H9 (cell line): ENCODE results near the gene HHAT. TPM values are rescaled to one million over a fixed set of nuclear protein-coding genes. Genes with fewer than 3 reads are reported as not detected.

ENCODE experiments used
- DNase-seq: peaks from one replicate; pipeline ENCODE4 v3.0.0-alpha.2; 2017
- H2AFZ ChIP-seq: one replicate; pipeline ENCODE4 v1.6.1; 2013; ENCODE audit warnings: mild to moderate bottlenecking, low read length, control low read depth, moderate library complexity
- H2AK5ac ChIP-seq: 2 replicates; pipeline ENCODE4 v1.6.1; 2013; ENCODE audit warnings: low read length, control low read depth, mixed read lengths; ENCODE audit not compliant: insufficient read length
- H2BK120ac ChIP-seq: one replicate; pipeline ENCODE4 v1.6.1; 2013; ENCODE audit warnings: low read depth, mild to moderate bottlenecking, low read length, control low read depth, inconsistent platforms; ENCODE audit not compliant: poor library complexity, severe bottlenecking
- H2BK12ac ChIP-seq: 2 replicates; pipeline ENCODE4 v1.6.1; 2013; ENCODE audit warnings: low read length, control low read depth, mixed read lengths, low read depth; ENCODE audit not compliant: insufficient read length
- H2BK15ac ChIP-seq: 2 replicates; pipeline ENCODE4 v1.6.1; 2013; ENCODE audit warnings: low read depth, low read length, control low read depth
- H2BK20ac ChIP-seq: one replicate; pipeline ENCODE4 v1.6.1; 2013; ENCODE audit warnings: low read depth, mild to moderate bottlenecking, low read length, control low read depth, inconsistent platforms; ENCODE audit not compliant: poor library complexity, severe bottlenecking
- H2BK5ac ChIP-seq: 2 replicates; pipeline ENCODE4 v1.6.1; 2013; ENCODE audit warnings: low read length, control low read depth, mixed read lengths; ENCODE audit not compliant: insufficient read length
- H3K14ac ChIP-seq: 2 replicates; pipeline ENCODE4 v1.6.1; 2013; ENCODE audit warnings: low read length, control low read depth; ENCODE audit not compliant: insufficient read depth
- H3K18ac ChIP-seq: 2 replicates; pipeline ENCODE4 v1.6.1; 2013; ENCODE audit warnings: low read depth, mild to moderate bottlenecking, mixed read lengths, low read length, control low read depth; ENCODE audit not compliant: insufficient read length
- H3K23ac ChIP-seq: 2 replicates; pipeline ENCODE4 v1.6.1; 2013; ENCODE audit warnings: low read length, control low read depth, mixed read lengths, low read depth; ENCODE audit not compliant: insufficient read length
- H3K23me2 ChIP-seq: 2 replicates; pipeline ENCODE4 v1.6.1; 2013; ENCODE audit warnings: low read depth, mild to moderate bottlenecking, mixed read lengths, low read length, control low read depth; ENCODE audit not compliant: insufficient read length, poor library complexity, severe bottlenecking
- H3K27ac ChIP-seq: 2 replicates; pipeline ENCODE4 v1.5.1; 2013; ENCODE audit warnings: low read length, control low read depth, mixed read lengths, low read depth; ENCODE audit not compliant: insufficient read length
- H3K27me3 ChIP-seq: 2 replicates; pipeline ENCODE4 v1.6.1; 2013; ENCODE audit warnings: low read length, control low read depth, inconsistent platforms; ENCODE audit not compliant: insufficient read depth
- H3K4ac ChIP-seq: 2 replicates; pipeline ENCODE4 v1.6.1; 2013; ENCODE audit warnings: low read depth, mild to moderate bottlenecking, control low read depth, inconsistent platforms, low read length, moderate library complexity
- H3K4me1 ChIP-seq: 2 replicates; pipeline ENCODE4 v1.6.1; 2013; ENCODE audit warnings: low read length, control low read depth, inconsistent platforms; ENCODE audit not compliant: insufficient read depth
- H3K4me2 ChIP-seq: 2 replicates; pipeline ENCODE4 v1.6.1; 2013; ENCODE audit warnings: low read length, control low read depth, mixed read lengths; ENCODE audit not compliant: insufficient read length, insufficient read depth
- H3K56ac ChIP-seq: 2 replicates; pipeline ENCODE4 v1.6.1; 2013; ENCODE audit warnings: low read depth, mild to moderate bottlenecking, mixed read lengths, low read length, control low read depth; ENCODE audit not compliant: insufficient read length
- H3K79me1 ChIP-seq: 2 replicates; pipeline ENCODE4 v1.6.1; 2013; ENCODE audit warnings: low read depth, mild to moderate bottlenecking, moderate library complexity, low read length, control low read depth, inconsistent platforms; ENCODE audit not compliant: insufficient read depth, poor library complexity, severe bottlenecking
- H3K79me2 ChIP-seq: 2 replicates; pipeline ENCODE4 v1.6.1; 2013; ENCODE audit warnings: low read length, control low read depth, inconsistent platforms; ENCODE audit not compliant: insufficient read depth
- H3K9ac ChIP-seq: 2 replicates; pipeline ENCODE4 v1.6.1; 2013; ENCODE audit warnings: low read length, control low read depth, mixed read lengths; ENCODE audit not compliant: insufficient read length; ENCODE audit errors: extremely low read depth
- H3K9me3 ChIP-seq: one replicate; pipeline ENCODE4 v1.6.1; 2013; ENCODE audit warnings: low read depth, low read length, inconsistent platforms; ENCODE audit not compliant: control insufficient read depth
- H3T11ph ChIP-seq: one replicate; pipeline ENCODE4 v1.6.1; 2013; ENCODE audit warnings: mild to moderate bottlenecking, low read length, control low read depth, inconsistent platforms
- H4K20me1 ChIP-seq: one replicate; pipeline ENCODE4 v1.6.1; 2013; ENCODE audit not compliant: control insufficient read depth, insufficient read length, insufficient read depth
- H4K5ac ChIP-seq: 2 replicates; pipeline ENCODE4 v1.6.1; 2013; ENCODE audit warnings: low read depth, mild to moderate bottlenecking, mixed read lengths, low read length, control low read depth; ENCODE audit not compliant: insufficient read length
- H4K8ac ChIP-seq: replicated peaks from 2 replicates; pipeline ENCODE4 v1.6.1; 2013; ENCODE audit warnings: low read length, control low read depth, mixed read lengths, low read depth; ENCODE audit not compliant: insufficient read length
- H4K91ac ChIP-seq: 2 replicates; pipeline ENCODE4 v1.6.1; 2013; ENCODE audit warnings: low read depth, mild to moderate bottlenecking, moderate library complexity, mixed read lengths, low read length, control low read depth; ENCODE audit not compliant: insufficient read length
- H3K27ac Mint-ChIP-seq, 3 experiments: 2 replicates in 2 of 3; 3 replicates in 1 of 3; pipeline ENCODE4 v1.8.0; 2020 to 2021; ENCODE audit warnings: mixed read lengths in 3 of 3, mild to moderate bottlenecking in 1 of 3, moderate library complexity in 1 of 3
- H3K27me3 Mint-ChIP-seq: 2 replicates; pipeline ENCODE4 v1.8.0; 2021; ENCODE audit warnings: low read depth, mild to moderate bottlenecking, moderate library complexity, mixed read lengths
- H3K36me3 Mint-ChIP-seq, 3 experiments: 2 replicates in 2 of 3; 3 replicates in 1 of 3; pipeline ENCODE4 v1.8.0; 2020 to 2021; ENCODE audit warnings: low read depth in 3 of 3, mixed read lengths in 3 of 3; ENCODE audit not compliant: insufficient read depth in 1 of 3
- H3K4me1 Mint-ChIP-seq, 2 experiments: 2 replicates each; pipeline ENCODE4 v1.8.0; 2020; ENCODE audit warnings: mixed read lengths in 2 of 2
- H3K4me3 Mint-ChIP-seq, 2 experiments: 2 replicates in 1 of 2; 3 replicates in 1 of 2; pipeline ENCODE4 v1.8.0; 2020 to 2021; ENCODE audit warnings: mild to moderate bottlenecking in 2 of 2, mixed read lengths in 2 of 2, moderate library complexity in 1 of 2
- H3K9me3 Mint-ChIP-seq, 2 experiments: 2 replicates in 1 of 2; 3 replicates in 1 of 2; pipeline ENCODE4 v1.8.0; 2020; ENCODE audit warnings: mild to moderate bottlenecking in 2 of 2, mixed read lengths in 2 of 2, moderate library complexity in 1 of 2
- WGBS: extraction: QIAGEN DNeasy Blood & Tissue Kit; methylation state at CpG from one replicate; pipeline ENCODE4 v1.1.7; 2013; ENCODE audit warnings: missing lambda C conversion rate, low lambda C conversion rate, mixed read lengths; ENCODE audit not compliant: insufficient read length; ENCODE audit errors: extremely low coverage; 5-methylcytosine and 5-hydroxymethylcytosine counted together
- total RNA-seq: library from RNA; stranded (reverse); gene quantifications from 2 replicates; pipeline ENCODE4 v1.2.1, GENCODE V29; 2021
- TF ChIP-seq, protein P1 (sequence below): fragments of 200-600 bp; sonication (generic); conservative IDR thresholded peaks from 3 replicates; pipeline ENCODE4 v1.8.0; 2021; ENCODE audit warnings: antibody characterized with exemption, mild to moderate bottlenecking

Gene HHAT
- total RNA-seq, 1 experiment from 2014 or later: 0.48 TPM

DNA sequence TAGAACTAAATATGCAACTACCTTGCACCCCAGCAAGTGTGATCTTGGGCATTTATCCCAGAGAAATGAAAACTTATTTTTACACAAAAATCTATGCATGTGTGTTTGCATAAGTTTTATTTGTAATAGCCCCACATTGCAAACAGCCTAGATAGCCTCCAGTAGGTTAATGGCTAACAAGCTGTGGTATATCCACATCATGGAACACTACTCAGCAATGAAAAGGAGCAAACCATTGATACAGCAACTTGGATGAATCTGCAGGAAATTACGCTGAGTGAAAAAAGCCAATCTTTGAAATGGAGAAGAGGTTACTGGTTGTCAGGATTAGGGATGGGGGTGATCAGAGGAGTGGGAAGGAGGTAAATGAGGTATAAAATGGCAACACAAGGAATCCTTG is 67.8 kb downstream of the HHAT start:
- Histone ChIP-seq H2BK15ac (no peak overlapping the region), H3K14ac (no peak overlapping the region), H3K9me3 (no peaks in the 10 kb centered on the region), H3K56ac (no peak overlapping the region), H4K20me1 (no peaks in the 10 kb centered on the region), H4K5ac (no peak overlapping the region), H2BK5ac (no peak overlapping the region), H2BK12ac (no peak overlapping the region), H3K9ac (no peak overlapping the region), H3K23me2 (no peaks in the 10 kb centered on the region), H2BK20ac (no peak overlapping the region), H3T11ph (no peak overlapping the region), H4K91ac (no peak overlapping the region), H2AFZ (no peak overlapping the region), H3K4me1 (no peaks in the 10 kb centered on the region), H3K4ac (no peak overlapping the region), H3K4me2 (no peak overlapping the region), H3K27ac (no peak overlapping the region), H3K79me1 (no peaks in the 10 kb centered on the region), H3K18ac (no peak overlapping the region), H2AK5ac (no peak overlapping the region), H3K27me3 (no peaks in the 10 kb centered on the region), H2BK120ac (no peak overlapping the region), H4K8ac (no peak overlapping the region), H3K23ac (no peak overlapping the region), H3K79me2 (no peaks in the 10 kb centered on the region)
- no peak overlapping the region for H3K27ac Mint-ChIP-seq
- H3K36me3 Mint-ChIP-seq: peaks cover 0 to 4% (median 0%) of the 10 kb centered on the region in 3 experiments; a peak in 3 of 7 replicates
- WGBS: no CpG with 5 or more reads among the region's 1 CpG
- peaks cover 0 to 3% of the 10 kb centered on the region in 2 experiments; a peak in 2 of 5 replicates for H3K9me3 Mint-ChIP-seq
- no peaks in the 10 kb centered on the region; the same call in 1 of the 2 replicates for H3K27me3 Mint-ChIP-seq
- TF ChIP-seq, protein P1, sequence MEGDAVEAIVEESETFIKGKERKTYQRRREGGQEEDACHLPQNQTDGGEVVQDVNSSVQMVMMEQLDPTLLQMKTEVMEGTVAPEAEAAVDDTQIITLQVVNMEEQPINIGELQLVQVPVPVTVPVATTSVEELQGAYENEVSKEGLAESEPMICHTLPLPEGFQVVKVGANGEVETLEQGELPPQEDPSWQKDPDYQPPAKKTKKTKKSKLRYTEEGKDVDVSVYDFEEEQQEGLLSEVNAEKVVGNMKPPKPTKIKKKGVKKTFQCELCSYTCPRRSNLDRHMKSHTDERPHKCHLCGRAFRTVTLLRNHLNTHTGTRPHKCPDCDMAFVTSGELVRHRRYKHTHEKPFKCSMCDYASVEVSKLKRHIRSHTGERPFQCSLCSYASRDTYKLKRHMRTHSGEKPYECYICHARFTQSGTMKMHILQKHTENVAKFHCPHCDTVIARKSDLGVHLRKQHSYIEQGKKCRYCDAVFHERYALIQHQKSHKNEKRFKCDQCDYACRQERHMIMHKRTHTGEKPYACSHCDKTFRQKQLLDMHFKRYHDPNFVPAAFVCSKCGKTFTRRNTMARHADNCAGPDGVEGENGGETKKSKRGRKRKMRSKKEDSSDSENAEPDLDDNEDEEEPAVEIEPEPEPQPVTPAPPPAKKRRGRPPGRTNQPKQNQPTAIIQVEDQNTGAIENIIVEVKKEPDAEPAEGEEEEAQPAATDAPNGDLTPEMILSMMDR: no peak
- no peak for DNase-seq
- H3K4me3 Mint-ChIP-seq: no peak overlapping the region
- H3K4me1 Mint-ChIP-seq: peaks cover 8 to 9% of the 10 kb centered on the region in 2 experiments
